K562 (cell line): ENCODE results near the gene EHD2.

Source experiments
- CTCF ChIP-seq, 3 experiments: IDR thresholded peaks in 2 of 3; conservative IDR thresholded peaks in 1 of 3; 2 replicates each; pipeline ENCODE4 v1.5.1; 2011 to 2012; ENCODE audit warnings: low read length in 3 of 3, mild to moderate bottlenecking in 3 of 3, control low read depth in 2 of 3, improper control_type of control experiment in 1 of 3, inconsistent platforms in 1 of 3, low read depth in 1 of 3, mixed read lengths in 1 of 3, moderate library complexity in 1 of 3; ENCODE audit not compliant: insufficient read depth in 2 of 3
- JUND ChIP-seq, 2 experiments: IDR thresholded peaks; 2 replicates in 1 of 2; 3 replicates in 1 of 2; pipeline ENCODE4 v1.6.1; 2011; ENCODE audit warnings: borderline replicate concordance in 2 of 2, low read depth in 2 of 2, low read length in 2 of 2, improper control_type of control experiment in 1 of 2, missing biosample characterization in 1 of 2, missing genetic modification characterization in 1 of 2, missing genetic modification reagents in 1 of 2
- PRPF4 ChIP-seq: fragments of 200-400 bp; formaldehyde crosslinking; IDR thresholded peaks from one replicate; pipeline ENCODE4 v1.6.1; 2017; ENCODE audit warnings: low read length, low read depth, mild to moderate bottlenecking; ENCODE audit not compliant: insufficient read depth, poor library complexity, severe bottlenecking
- RCOR1 ChIP-seq, 2 experiments: IDR thresholded peaks; 2 replicates each; pipeline ENCODE4 v1.6.1; 2012; ENCODE audit warnings: low read depth in 2 of 2, low read length in 2 of 2, borderline replicate concordance in 1 of 2, improper control_type of control experiment in 1 of 2
- ZBTB1 ChIP-seq: sonication (generic); formaldehyde crosslinking; IDR thresholded peaks from 2 replicates; pipeline ENCODE4 v1.8.1; 2023; ENCODE audit warnings: missing genetic modification reagents, low read depth, mild to moderate bottlenecking, borderline replicate concordance
- ZNF174 ChIP-seq: fragments of 250-450 bp; sonication (Bioruptor Pico); IDR thresholded peaks from 2 replicates; pipeline ENCODE4 v1.4.0; 2020; ENCODE audit warnings: mild to moderate bottlenecking

- TF ChIP-seq JUND (IDR thresholded peaks at IDR 0.05; ENCODE audit: borderline replicate concordance, low read depth, low read length): no peak
- TF ChIP-seq JUND (tag; IDR thresholded peaks at IDR 0.05; ENCODE audit: borderline replicate concordance, low read depth, low read length): no peak
- no peak for TF ChIP-seq PRPF4
- TF ChIP-seq ZNF174 (CRISPR knock-in tag): no peak
- no peak for TF ChIP-seq CTCF (IDR thresholded peaks at IDR 0.05 in 2 of 3, conservative IDR thresholded peaks at IDR 0.05 in 1 of 3; ENCODE audit: insufficient read depth in 2 of 3, low read depth in 1 of 3, low read length in 3 of 3)
- no peak for TF ChIP-seq ZBTB1 (CRISPR knock-in tag)
- TF ChIP-seq RCOR1 (IDR thresholded peaks at IDR 0.05; ENCODE audit: borderline replicate concordance in 1 of 2, low read depth in 2 of 2, low read length in 2 of 2): no peak
Observed at GRCh38 chr19:47735131-47735530, 21.9 kb downstream of the EHD2 start.
